Measurements from ENCODE around the gene LILRB4. TPM values are rescaled to one million over a fixed set of nuclear protein-coding genes. Genes with fewer than 3 reads are reported as not detected.

The LILRB4 gene
- total RNA-seq, 1 experiment from 2014 or later, result not detected

DNA sequence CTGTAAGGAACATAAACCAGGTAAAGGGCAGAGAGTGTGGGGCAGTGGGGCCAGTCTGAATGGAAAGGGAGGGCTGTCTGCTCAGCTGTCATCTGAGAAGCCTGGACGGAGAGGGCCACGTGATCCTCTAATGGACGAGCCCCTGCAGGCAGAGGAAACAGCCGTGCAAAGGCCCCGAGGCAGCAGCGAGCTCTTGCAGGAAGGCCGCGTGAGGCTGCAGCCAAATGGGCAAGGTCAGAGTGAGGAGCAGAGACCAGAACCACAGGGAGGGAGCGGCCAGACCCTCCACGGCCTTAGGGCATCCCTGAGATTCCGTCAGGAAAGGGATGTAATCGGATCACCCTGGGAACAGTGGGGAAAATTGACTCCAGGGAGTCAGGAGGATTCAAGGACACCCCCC, 4.4 kb downstream of the LILRB4 start:
- no peak overlapping the region for H4K8ac ChIP-seq (replicated peaks; ENCODE audit: insufficient read length, low read depth, low read length)
- no peaks in the 10 kb centered on the region for H3K23me2 ChIP-seq (ENCODE audit: insufficient read length, low read depth, low read length, poor library complexity, severe bottlenecking)
- H2BK5ac ChIP-seq (ENCODE audit: insufficient read length, low read length), result no peak overlapping the region
- no peak overlapping the region for H3K56ac ChIP-seq (ENCODE audit: insufficient read length, low read depth, low read length)
- Mint-ChIP-seq H3K4me1 (no peaks in the 10 kb centered on the region), H3K27me3 (ENCODE audit: low read depth) (peaks cover 2% of the 10 kb centered on the region; the same call in 1 of the 2 replicates), H3K36me3 (ENCODE audit: insufficient read depth in 1 of 3, low read depth in 3 of 3) (peaks cover 6 to 21% (median 13%) of the 10 kb centered on the region in 3 experiments; a peak in 5 of 7 replicates), H3K4me3 (no peak overlapping the region), H3K9me3 (peaks cover 82 to 100% of the 10 kb centered on the region in 2 experiments), H3K27ac (no peak overlapping the region)
- no peak overlapping the region for H4K91ac ChIP-seq (ENCODE audit: insufficient read length, low read depth, low read length)
- H3K18ac ChIP-seq (ENCODE audit: insufficient read length, low read depth, low read length), result no peak overlapping the region
- no peaks in the 10 kb centered on the region for H3K79me2 ChIP-seq (ENCODE audit: insufficient read depth, low read length)
- H4K20me1 ChIP-seq (ENCODE audit: control insufficient read depth, insufficient read depth, insufficient read length), result no peaks in the 10 kb centered on the region
- no peak overlapping the region for H2BK15ac ChIP-seq (ENCODE audit: low read depth, low read length)
- H3K9me3 ChIP-seq (ENCODE audit: control insufficient read depth, low read depth, low read length), result peaks cover 88% of the 10 kb centered on the region
- TF ChIP-seq CTCF (conservative IDR thresholded peaks at IDR 0.05), result no peak
- no peak overlapping the region for H3K9ac ChIP-seq (ENCODE audit: extremely low read depth, insufficient read length, low read length)
- H3K79me1 ChIP-seq (ENCODE audit: insufficient read depth, low read depth, low read length, poor library complexity, severe bottlenecking), result no peaks in the 10 kb centered on the region
- H2AK5ac ChIP-seq (ENCODE audit: insufficient read length, low read length), result no peak overlapping the region
- H4K5ac ChIP-seq (ENCODE audit: insufficient read length, low read depth, low read length), result no peak overlapping the region
- H2BK12ac ChIP-seq (ENCODE audit: insufficient read length, low read depth, low read length), result no peak overlapping the region
- no peaks in the 10 kb centered on the region for H3K27me3 ChIP-seq (ENCODE audit: insufficient read depth, low read length)
- H3T11ph ChIP-seq (ENCODE audit: low read length), result no peak overlapping the region
- no peaks in the 10 kb centered on the region for H3K4me1 ChIP-seq (ENCODE audit: insufficient read depth, low read length)
- H2AFZ ChIP-seq (ENCODE audit: low read length), result no peak overlapping the region
- no peak overlapping the region for H2BK120ac ChIP-seq (ENCODE audit: low read depth, low read length, poor library complexity, severe bottlenecking)
- no peak for DNase-seq
- WGBS (ENCODE audit: extremely low coverage, insufficient read length, low lambda C conversion rate), result no CpG with 5 or more reads among the region's 12 CpGs
- H3K4ac ChIP-seq (ENCODE audit: low read depth, low read length), result no peak overlapping the region
- no peak overlapping the region for H3K23ac ChIP-seq (ENCODE audit: insufficient read length, low read depth, low read length)
- no peak overlapping the region for H3K14ac ChIP-seq (ENCODE audit: insufficient read depth, low read length)
- H2BK20ac ChIP-seq (ENCODE audit: low read depth, low read length, poor library complexity, severe bottlenecking), result no peak overlapping the region
- H3K4me2 ChIP-seq (ENCODE audit: insufficient read depth, insufficient read length, low read length), result no peak overlapping the region
- no peak overlapping the region for H3K27ac ChIP-seq (ENCODE audit: insufficient read length, low read depth, low read length)

Measured in H9 (cell line).